Measurements from ENCODE around the gene TMEM263. TPM values are rescaled to one million over a fixed set of nuclear protein-coding genes. Genes with fewer than 3 reads are reported as not detected.

Gene TMEM263
- polyA plus RNA-seq, 1 donor from 2014 or later: 27.1 TPM

GRCh38 chr12:106985479-106985878, 29.8 kb downstream of the TMEM263 start:
- H3K9me3 ChIP-seq (ENCODE audit: low read length): no peaks in the 10 kb centered on the region
- H2AFZ ChIP-seq (ENCODE audit: low read depth, low read length): no peak overlapping the region
- H3K9ac ChIP-seq (ENCODE audit: low read length): no peak overlapping the region
- peaks cover 4% of the 10 kb centered on the region for H3K36me3 ChIP-seq (ENCODE audit: insufficient read depth, low read length)
- H4K20me1 ChIP-seq (ENCODE audit: insufficient read depth): no peaks in the 10 kb centered on the region
- H3K4me2 ChIP-seq (ENCODE audit: low read length): no peak overlapping the region
- no peaks in the 10 kb centered on the region for H3K9me2 ChIP-seq (ENCODE audit: insufficient read depth, low read length)
- H3K27me3 ChIP-seq (ENCODE audit: insufficient read depth, low read depth, low read length): no peaks in the 10 kb centered on the region
- no peaks in the 10 kb centered on the region for H3K79me2 ChIP-seq (replicated peaks; ENCODE audit: insufficient read depth, low read length)
- no peaks in the 10 kb centered on the region for H3F3A ChIP-seq (ENCODE audit: insufficient read depth, low read length, poor library complexity, severe bottlenecking)
- no peak overlapping the region for H3K27ac ChIP-seq (ENCODE audit: low read length)
- H3K4me3 ChIP-seq (ENCODE audit: low read length): peak overlapping the region; percentile 97
- TF ChIP-seq EZH2 (IDR thresholded peaks at IDR 0.05; ENCODE audit: borderline replicate concordance, insufficient read depth, low read length, poor library complexity, severe bottlenecking) (no peak), MXI1 (conservative IDR thresholded peaks at IDR 0.05; ENCODE audit: poor library complexity, severe bottlenecking) (no peak), EP300 (conservative IDR thresholded peaks at IDR 0.05; ENCODE audit: poor library complexity, severe bottlenecking) (no peak), TAF1 (IDR thresholded peaks at IDR 0.05; ENCODE audit: low read depth) (no peak), REST (IDR thresholded peaks at IDR 0.05; ENCODE audit: borderline replicate concordance) (no peak), POLR2AphosphoS5 (IDR thresholded peaks at IDR 0.05) (no peak), SMC3 (conservative IDR thresholded peaks at IDR 0.05; ENCODE audit: poor library complexity) (no peak), CTCF (IDR thresholded peaks at IDR 0.05; ENCODE audit: poor library complexity, severe bottlenecking) (no peak), RAD21 (conservative IDR thresholded peaks at IDR 0.05) (no peak)

- Histone ChIP-seq H3F3A (ENCODE audit: insufficient read depth, low read length, poor library complexity, severe bottlenecking) (no peaks in the 10 kb centered on the region), H4K20me1 (ENCODE audit: insufficient read depth) (no peaks in the 10 kb centered on the region), H3K4me3 (ENCODE audit: low read length) (peak overlapping the region; percentile 97), H3K27me3 (ENCODE audit: insufficient read depth, low read depth, low read length) (no peaks in the 10 kb centered on the region), H3K36me3 (ENCODE audit: insufficient read depth, low read length) (peaks cover 4% of the 10 kb centered on the region), H3K27ac (ENCODE audit: low read length) (peak overlapping the region; percentile 63), H3K4me2 (ENCODE audit: low read length) (peak overlapping the region; percentile 90), H2AFZ (ENCODE audit: low read depth, low read length) (peak overlapping the region; percentile 92), H3K9me3 (ENCODE audit: low read length) (no peaks in the 10 kb centered on the region), H3K9ac (ENCODE audit: low read length) (peak overlapping the region; percentile 77), H3K9me2 (ENCODE audit: insufficient read depth, low read length) (no peaks in the 10 kb centered on the region), H3K79me2 (replicated peaks; ENCODE audit: insufficient read depth, low read length) (no peaks in the 10 kb centered on the region)
- TF ChIP-seq POLR2AphosphoS5 (IDR thresholded peaks at IDR 0.05) (no peak), RAD21 (conservative IDR thresholded peaks at IDR 0.05) (no peak), SMC3 (conservative IDR thresholded peaks at IDR 0.05; ENCODE audit: poor library complexity) (no peak), EZH2 (IDR thresholded peaks at IDR 0.05; ENCODE audit: borderline replicate concordance, insufficient read depth, low read length, poor library complexity, severe bottlenecking) (no peak), CTCF (IDR thresholded peaks at IDR 0.05; ENCODE audit: poor library complexity, severe bottlenecking) (no peak), TAF1 (IDR thresholded peaks at IDR 0.05; ENCODE audit: low read depth) (no peak), REST (IDR thresholded peaks at IDR 0.05; ENCODE audit: borderline replicate concordance) (no peak), MXI1 (conservative IDR thresholded peaks at IDR 0.05; ENCODE audit: poor library complexity, severe bottlenecking) (no peak), EP300 (conservative IDR thresholded peaks at IDR 0.05; ENCODE audit: poor library complexity, severe bottlenecking) (no peak)
These were observed 30.4 kb downstream of the TMEM263 start for GRCh38 chr12:106986135-106986534.
